Effector CD4-positive, alpha-beta T cell (primary cell): ENCODE measurements around the gene LRRC39.
A peak's percentile ranks its signal among the peaks of the same experiment; 100 is the strongest.

Experiments
- DNase-seq: peaks from one replicate; pipeline ENCODE4 v3.0.0-alpha.2; 2020

Gene LRRC39

GRCh38 chr1:100146958-100147357, 31.1 kb downstream of the LRRC39 start:
- no peak for DNase-seq

- DNase-seq = no peak
Measured at GRCh38 chr1:100145116-100145515, 32.9 kb downstream of the LRRC39 start.

GRCh38 chr1:100142343-100142742, 35.7 kb downstream of the LRRC39 start:
- no peak for DNase-seq

GRCh38 chr1:100141192-100141591, 36.9 kb downstream of the LRRC39 start:
- DNase-seq = no peak

DNA sequence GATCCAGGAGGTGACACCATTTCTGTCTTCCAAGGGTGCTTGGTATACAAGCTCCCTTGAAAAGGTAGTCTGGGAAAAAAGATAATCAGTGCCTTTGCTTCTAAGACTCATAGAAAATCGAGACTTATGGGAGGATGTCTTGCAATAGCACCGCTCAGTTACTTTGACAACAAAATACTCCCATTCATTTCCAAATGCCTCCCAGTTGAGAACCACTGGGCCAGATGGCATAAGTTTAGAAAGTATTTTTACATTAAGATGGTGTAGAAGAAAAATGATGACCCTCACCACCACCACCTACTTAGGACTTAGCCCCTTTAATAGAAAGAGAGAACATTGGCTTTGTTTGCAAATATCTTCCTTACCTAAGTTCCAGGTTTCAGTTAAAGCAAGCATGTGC, 40.5 kb downstream of the LRRC39 start:
- no peak for DNase-seq

- DNase-seq = no peak
Measured at GRCh38 chr1:100134872-100135271, 43.2 kb downstream of the LRRC39 start.

- DNase-seq = peak; percentile 95
Measured at GRCh38 chr1:100132566-100133477, 45.2 kb downstream of the LRRC39 start, which contains the start of the genes SASS6 and TRMT13. SASS6 (minus strand) TSS chr1:100132930; CDS start chr1:100132814, 116 bp downstream. TRMT13 (plus strand) TSS chr1:100133163; CDS start chr1:100133169, 6 bp downstream.

DNA sequence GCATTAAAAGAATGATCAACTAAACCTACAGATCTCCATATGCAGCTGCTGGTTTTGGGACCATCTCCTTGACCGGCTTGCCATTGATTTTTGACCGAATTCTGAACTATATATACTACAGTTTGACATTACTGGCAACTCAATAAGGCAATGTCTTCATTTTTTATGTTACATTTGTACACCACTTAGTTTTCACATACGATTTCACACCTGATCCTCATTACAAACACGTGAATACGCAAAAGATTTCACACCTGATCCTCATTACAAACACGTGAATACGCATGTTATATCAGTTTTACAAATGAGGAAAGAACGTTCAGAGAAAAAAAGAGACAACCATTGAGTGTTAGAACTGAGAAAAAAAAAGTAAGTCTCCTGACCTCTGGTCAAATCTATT, 46.4 kb downstream of the LRRC39 start:
- no peak for DNase-seq

DNA sequence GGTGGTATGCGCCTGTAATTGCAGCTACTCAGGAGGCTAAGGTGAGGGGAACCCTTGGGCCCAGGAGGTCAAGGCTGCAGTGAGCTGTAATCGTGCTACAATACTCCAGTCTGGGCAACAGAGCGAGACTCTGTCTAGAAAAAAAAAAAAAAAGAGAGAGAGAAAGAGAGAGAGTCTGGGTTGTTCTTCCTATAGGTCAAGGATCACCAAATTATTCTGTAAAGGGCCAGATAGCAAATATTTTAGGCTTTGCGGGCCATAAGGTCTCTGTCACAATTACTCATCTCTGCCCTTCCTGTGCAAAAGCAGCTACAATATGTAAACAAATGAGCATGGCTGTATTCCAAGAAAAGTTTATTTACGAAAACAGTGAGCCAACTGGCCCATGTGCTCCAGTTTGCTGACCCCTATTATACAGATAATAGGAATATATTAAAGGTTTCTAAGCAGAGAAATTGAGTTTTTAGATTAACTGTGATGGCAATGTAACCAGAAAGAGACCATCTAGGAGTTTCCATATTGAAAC, 47.4 kb downstream of the LRRC39 start:
- DNase-seq = no peak

DNA sequence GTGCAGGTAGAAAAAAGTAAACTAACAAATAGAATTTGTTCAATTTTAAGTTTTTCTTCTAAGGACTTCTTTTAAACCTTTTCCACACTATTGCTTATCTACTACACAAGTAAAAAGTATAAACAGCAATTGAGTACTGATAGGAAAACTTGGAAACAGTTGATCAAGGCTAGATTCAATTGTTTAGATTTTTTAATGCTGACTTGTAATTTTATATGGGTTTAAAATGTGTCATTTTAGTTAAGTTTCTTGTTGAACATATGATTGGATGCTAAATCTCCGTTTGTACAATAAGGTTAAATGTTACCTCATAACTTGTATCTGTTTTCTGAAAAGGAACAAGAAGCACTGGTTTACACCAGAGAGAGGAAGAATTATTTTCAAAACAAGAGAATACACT, 50.8 kb downstream of the LRRC39 start:
- DNase-seq = no peak

DNA sequence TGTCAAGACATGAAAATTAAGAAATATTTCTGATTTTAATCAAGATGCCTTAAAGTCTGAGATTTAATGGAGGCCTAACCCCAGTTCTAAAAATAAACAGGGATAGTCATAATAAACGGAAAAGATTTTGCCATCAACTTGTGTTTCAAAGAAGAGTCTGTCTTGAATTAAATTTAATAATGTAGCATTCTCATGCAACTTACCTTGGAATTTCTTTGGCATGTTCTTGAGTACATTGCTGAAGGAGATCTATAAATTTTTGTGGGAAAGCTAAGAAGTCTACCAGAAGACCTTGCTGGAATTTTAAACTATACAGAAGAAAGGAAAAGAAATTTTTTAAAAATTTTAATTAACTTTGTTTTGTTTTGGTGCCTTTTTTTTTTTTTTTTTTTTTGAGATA, 55.9 kb downstream of the LRRC39 start:
- DNase-seq = no peak

DNA sequence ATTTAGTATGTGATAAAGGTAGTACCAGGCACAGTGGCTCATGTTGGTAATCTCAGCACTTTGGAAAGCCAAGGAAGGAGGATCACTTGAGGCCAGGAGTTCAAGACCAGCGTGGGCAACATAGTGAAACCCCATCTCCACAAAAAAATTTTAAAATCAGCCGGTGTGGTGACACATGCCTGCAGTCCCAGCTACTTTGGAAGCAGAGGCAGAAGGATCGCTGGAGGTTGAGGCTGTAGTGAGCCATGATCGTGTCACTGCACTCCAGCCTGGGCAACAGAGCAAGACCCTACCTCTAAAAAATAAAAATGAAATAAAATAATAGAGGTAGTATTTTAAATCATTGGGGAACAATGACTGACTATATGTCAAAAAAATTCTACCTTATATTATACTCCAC, 62.5 kb downstream of the LRRC39 start:
- DNase-seq = no peak

GRCh38 chr1:100109554-100110066, 68.4 kb downstream of the LRRC39 start:
- DNase-seq = no peak

DNA sequence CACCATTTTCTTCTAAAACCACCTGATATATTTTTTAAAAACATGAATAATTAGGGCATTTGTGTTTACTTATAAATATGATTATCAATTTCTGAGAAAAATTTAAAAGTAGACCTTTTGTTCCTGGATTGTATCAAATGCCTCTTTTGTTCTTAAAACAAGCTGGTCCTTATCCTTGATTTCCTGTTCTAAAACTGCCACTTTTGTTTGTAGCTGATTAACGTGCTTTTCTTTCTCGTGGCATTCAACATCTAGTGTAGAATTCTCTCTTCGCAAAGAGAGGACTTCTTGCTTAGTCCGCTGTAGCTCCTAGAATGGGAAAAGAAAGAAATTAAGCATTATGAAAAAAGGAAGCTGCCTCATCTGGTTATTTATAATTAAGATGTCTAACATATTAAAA, 70.4 kb downstream of the LRRC39 start:
- DNase-seq = no peak

DNA sequence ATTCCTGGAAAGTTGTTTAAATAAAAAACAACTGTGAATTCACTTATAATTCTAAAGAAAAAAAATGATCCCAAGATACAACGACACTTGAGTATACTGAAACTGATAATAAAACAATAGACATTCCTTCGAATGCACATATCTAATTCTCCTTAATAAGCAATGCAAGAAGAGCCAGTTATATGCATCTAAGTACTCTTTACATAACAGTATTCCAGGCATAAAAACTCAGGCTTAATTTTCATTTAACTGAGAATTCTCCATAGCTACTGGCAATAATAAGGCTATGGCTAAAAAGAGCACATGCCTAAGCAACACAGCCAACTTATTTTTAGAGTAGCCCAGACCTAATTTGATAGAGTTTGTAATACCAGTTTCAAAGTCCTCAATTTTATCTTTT, 76.5 kb downstream of the LRRC39 start:
- DNase-seq = no peak

GRCh38 chr1:100100202-100100601, 77.9 kb downstream of the LRRC39 start:
- no peak for DNase-seq
